Left lobe of liver (tissue), 2 donors: Measurements from ENCODE around the gene CPLANE2. TPM values are rescaled to one million over a fixed set of nuclear protein-coding genes. Genes with fewer than 3 reads are reported as not detected.
"Not testable (repeated sequence)": the region's sequence is repeated elsewhere in the genome, so short reads cannot be mapped to it uniquely, and the experiment has no call there.

Source experiments
- ATAC-seq: fragments of 200-7000 bp; cut with Tn5 transposase; one replicate; pipeline ENCODE4 v1.9.1; 2020; ENCODE audit warnings: mild to moderate bottlenecking, moderate library complexity
- DNase-seq: peaks from one replicate; pipeline ENCODE4 v3.0.0-alpha.2; 2020; ENCODE audit warnings: low spot score
- total RNA-seq: library from RNA; stranded (reverse); gene quantifications from one replicate; pipeline ENCODE4 v1.2.1, GENCODE V29; 2021
- donor health status: DM: no; HTN: no; CAD: no; lungs with moderate emphysema.
- donor health status: DM: no; HTN: yes; CAD: no.

The CPLANE2 gene
- total RNA-seq, 1 donor from 2014 or later, result 4.7 TPM

DNA sequence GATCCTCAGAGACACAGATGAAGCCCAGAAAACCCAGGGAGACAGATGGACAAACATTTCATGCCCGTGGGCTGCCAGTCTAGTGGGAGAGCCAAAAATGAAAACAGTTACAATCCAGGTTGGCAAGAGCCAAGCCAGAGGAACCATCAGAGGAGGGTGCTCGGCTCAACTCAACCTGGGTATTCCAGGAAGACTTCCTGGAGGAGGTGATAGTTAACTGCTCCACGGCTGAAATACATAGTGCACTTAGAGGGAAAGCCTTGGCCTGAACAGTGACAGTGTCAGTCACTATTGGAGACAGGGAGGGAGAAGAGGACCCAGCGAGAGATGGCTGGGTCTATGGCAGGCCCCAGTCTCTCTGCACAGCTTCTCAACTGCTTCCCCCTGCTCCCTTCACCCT is 26.4 kb downstream of the CPLANE2 start:
- no peak for DNase-seq
- no peak for ATAC-seq

DNA sequence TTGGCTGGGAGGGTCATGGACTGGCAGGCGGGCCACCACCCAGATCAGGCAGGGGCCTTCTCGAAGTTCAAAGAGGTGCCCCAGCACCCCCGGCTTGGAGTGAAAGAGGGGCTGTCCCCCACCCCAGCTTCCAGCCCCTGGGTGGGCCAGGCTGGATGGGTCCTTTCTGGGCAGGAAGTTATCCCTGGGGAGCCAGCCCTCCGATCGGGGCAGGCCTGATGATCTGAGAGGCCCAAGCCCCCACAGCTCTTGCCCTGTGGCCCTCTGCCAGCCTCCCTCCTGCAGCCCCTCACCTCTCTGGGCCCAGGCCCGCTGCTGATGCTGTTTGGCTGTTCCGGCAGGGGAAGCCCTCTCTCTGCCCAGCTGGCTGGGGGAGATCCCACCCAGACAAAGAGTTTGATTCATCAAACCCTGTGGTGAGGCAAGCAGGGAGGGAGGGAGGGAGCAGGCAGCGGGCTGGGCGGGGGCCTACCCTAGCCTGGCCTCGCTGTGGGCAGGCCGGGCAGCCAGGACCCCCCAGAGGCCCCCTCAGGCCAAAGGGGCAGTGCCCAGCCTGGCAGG is 27.1 kb downstream of the CPLANE2 start:
- DNase-seq, result no peak

DNA sequence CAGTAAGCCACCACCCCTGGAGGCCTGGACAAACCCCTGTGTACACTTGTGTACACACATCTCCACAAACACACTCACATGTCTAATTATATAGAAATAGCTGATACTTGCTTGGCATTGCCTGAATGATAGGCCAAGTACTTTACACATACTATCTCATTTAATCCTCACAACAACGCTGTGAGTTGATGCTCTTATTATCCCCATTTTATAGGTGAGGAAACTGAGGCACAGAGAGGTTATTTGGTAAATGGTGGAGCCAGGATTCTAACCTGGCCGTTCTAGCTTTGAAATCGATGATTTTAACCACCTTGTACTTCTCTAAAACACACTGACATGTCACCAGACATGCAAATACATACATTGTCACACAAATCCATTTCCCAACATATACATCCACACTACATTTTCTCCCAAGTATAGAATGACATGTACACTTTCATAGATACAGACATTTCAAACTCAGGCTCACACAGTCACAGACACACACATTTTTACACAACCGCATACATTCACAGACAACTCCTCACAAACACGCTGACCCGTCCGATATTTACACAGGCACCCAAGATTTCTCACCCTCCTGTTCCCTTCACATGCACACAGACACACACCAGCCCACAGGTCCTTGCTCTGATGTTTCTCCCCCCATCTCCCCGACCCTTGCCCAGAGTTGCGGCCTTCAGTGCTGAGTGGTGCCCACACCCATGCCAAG is 27.7 kb downstream of the CPLANE2 start:
- DNase-seq (no peak), ATAC-seq (no peak)

More for the DNA sequence above, 27.1 kb downstream of the CPLANE2 start:
- no peak for ATAC-seq

DNA sequence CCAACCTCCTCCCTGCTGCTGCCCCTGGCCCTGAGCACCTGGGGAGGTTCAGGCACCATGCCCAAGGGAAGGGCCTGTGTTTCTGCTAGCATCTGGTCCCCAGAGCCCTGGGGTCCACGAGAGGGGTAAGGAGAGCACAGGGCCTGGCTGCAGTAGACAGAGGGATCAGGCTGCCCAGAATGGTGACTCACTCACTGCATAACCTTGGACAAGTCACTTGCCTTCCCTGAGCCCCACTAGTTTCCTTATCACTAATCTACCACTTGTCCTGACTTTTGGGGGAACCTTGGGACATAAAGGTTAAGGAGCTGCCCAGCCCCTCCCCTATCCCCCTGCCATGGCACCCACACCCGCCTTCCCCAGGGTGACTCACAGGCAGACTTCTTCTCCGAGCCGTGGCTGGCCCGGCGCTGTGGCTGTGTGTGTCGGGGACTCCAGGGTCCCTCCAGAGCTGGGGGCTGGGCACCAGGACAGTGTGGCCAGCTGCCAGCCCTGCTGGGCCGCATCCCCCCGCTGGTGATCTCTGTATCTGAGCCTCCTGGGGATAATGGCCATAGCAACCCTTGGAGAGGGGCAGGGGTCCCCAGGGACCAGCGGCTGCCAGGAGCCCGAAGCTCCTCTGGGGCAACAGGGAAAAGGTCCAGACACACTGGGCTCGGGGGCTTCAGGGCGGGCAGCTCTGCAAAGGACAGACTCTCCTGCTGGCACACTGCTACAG is 28.6 kb downstream of the CPLANE2 start:
- ATAC-seq, result no peak
- no peak for DNase-seq

DNA sequence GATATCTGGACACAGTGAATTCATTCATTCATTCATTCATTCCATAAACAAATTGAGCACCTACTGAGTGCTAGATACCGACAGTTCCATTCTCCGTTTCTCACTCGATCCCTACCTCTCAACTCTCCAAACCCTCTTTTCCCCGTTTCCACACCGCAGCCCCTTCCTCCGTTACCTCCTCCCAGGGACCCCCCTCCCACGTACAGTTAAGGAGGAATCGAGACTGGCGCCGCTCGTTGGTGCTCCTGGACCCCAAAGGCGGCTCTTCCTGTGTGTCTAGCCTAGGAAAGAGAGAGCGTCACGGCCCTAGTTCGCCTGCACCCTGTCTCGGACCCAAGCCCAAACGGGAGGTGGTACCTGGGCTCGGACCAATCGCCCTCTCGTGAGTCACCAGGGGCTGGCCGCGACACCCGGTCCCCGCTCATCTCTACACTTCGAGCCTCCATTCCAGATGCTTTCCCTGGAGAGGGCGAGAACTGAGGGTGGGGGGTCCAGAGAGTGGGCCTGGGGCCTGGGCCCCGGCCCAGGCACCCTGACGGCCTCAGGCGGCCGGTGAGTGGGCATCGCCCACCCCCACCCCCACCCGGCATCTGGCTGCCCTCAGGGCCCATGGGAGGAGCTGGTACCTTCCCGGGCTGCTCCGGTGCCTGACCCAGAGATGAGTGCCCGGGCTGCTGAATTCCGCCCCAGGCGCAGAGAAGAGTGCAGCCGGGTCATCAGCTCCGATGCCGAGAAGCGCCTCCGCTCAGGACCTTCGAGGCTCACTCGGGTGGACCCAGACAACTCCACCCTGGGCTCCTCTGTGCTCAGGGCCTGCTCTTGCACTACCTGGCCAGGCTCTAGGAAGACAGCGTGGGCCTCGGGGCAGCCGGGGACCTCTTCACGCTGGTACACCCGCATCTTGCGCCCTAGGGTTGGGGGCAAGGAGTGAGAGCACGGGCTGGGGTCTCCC is 29.4 kb downstream of the CPLANE2 start:
- DNase-seq (no peak), ATAC-seq (no peak)

DNA sequence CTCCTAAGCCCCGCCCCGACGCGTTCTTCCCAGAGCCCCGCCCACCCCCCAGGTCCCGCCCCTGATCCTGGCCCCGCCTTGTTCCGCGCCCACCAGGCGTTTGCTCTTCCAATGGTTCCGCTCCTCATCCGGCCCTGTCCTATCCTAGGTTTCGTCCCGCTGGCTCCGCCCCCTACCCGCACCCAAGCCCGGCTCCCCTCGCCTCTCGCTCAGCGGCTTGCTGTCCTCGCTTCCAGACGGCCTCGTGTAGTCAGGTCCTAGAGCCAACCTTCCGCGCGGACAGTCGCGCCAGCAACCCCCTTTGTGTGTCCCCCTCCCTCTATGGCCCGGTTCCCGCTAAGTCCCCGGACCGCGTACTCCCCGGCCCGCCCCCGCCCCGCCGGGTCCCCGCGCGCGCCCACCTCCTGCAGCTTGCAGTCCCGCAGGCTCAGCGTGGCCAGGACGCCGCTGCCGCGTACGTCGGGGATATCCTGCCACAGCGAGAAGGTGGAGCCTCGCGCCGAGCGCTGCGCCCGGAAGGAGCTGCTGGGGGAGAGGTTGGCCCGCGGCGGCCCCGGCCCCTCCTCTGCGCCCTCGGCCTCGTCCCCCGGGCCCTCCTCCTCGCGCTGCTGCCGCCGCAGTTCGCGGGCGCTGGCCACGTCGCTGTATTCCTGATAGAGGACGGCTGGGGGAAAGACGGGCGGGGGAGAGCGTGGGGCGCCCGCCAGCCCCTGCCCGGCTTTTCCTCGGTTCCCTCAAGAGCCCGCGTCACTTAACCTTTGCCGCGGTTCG is 30.3 kb downstream of the CPLANE2 start:
- ATAC-seq, result peak; percentile 92

DNA sequence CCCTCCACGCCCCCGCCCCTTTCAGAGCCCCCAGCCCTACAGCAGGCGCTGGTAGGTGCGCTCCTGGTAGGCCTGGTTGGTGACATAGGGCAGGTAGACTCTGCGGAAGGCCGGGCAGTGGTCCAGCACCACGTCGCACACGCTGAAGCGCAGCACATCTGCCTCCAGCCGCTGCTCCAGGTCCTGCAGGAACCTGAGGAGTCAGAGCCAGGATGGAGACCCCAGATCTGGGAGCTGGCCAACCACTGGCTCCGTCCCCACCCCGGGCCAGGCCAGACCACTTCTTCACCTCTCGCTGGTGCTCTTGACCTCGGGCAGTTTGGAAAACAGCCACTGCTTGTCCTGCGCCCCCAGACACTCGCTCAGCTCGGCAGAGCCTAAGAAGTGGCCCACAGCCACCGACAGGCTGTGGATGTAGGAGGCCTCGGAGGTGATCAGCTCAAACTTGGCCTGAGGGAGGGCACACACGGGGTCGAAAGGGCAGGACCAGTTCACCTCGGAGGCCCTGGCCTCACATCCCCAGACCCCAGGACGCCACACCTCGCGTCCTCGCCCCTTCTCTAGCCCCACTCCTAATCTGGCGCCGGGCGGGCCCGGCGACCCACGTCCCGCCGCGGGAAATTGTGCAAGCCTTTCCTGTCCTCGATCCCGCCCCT is 31.0 kb downstream of the CPLANE2 start:
- DNase-seq, result peak; percentile 67

More for the DNA sequence above, 30.3 kb downstream of the CPLANE2 start:
- peak; percentile 96 for DNase-seq

DNA sequence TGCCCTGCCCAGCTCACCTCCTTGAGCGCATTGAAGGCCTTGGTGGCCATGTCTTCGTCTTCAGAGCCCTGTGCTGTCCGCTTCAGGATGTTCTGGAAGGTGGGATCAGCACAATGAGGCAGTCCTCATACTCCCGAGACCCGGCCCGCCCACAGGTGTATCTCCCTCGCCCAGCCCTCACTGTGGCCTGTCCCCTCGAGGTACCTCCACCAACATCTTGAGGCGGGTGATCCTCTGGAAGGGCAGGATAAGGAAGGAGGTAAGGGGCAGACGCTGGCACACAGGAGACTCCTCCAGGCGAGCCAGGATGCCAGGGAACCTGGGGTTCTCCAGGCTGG is 31.7 kb downstream of the CPLANE2 start:
- ATAC-seq (no peak), DNase-seq (no peak)

More for the DNA sequence above, 31.0 kb downstream of the CPLANE2 start:
- ATAC-seq, result no peak

DNA sequence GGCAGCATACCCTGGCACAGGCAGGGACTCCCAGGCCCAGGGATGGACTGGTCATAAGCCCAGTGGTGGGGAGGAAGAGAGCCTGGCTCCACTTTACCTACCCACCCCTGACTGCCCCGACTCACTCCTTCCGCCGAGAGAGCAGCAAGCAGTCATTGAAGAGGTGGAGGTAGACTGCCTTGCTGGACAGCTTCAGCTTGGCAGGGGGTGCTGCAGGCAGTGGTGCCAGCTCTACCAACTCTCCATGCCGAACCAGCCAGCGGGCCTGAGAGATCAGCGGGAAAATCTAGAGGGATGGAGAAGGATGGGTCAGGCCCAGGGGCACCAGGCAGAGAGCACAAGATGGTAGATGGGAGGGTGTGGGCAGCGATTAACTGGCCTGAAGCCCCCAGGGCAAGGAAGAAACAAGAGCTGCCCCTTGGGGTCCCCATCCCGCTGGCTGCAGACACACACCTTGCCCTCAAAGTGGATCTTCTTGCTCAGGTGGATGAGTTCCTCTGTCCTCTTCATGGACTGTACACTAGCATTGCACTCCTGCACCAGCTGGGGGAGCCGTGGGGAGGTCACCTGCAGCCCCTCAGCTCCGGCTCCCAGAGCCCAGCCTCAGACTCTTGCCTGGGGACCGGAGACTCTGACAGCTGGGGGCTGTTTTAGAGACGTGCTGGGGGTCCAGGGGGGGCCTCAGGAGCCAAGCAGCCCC is 32.2 kb downstream of the CPLANE2 start:
- ATAC-seq (no peak), DNase-seq (no peak)

DNA sequence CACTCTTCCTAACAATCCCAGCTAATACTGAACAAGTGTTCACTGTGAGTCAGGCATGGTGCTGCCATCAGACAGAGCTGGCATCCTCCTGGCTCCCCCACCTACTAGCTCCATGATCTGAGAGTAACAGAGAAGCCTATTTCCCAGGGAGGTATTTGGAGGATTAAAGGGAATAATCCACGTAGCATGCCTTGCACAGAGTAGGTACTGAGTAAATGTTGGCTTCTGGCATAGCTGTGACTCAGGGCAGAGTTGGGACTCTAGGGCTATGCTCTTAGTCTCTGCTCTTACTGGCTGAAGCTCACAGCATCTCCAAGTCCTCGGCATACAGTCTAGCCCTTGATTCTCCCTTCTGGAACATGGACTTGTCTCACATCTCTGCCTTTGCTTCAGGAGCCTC is 32.8 kb downstream of the CPLANE2 start:
- no peak for ATAC-seq
- DNase-seq, result no peak

DNA sequence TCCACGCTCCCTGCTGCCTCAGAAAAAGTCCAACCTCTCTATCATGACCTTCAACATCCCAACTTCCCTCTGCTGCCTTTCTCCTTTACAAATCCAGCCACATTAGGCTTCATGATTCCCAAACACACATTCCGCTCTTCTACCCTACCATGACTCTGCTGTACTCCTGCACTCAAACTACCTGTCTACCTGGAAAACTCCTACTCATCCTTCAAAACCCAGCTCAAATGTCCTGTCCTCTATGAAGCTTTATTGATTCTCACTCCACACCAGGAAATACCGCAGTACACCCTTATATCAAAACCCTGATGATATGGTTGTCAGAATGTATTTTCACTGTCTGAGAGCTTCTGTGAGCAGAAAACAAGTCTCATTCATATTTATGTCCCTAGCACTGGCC is 33.4 kb downstream of the CPLANE2 start:
- no peak for DNase-seq
- no peak for ATAC-seq

DNA sequence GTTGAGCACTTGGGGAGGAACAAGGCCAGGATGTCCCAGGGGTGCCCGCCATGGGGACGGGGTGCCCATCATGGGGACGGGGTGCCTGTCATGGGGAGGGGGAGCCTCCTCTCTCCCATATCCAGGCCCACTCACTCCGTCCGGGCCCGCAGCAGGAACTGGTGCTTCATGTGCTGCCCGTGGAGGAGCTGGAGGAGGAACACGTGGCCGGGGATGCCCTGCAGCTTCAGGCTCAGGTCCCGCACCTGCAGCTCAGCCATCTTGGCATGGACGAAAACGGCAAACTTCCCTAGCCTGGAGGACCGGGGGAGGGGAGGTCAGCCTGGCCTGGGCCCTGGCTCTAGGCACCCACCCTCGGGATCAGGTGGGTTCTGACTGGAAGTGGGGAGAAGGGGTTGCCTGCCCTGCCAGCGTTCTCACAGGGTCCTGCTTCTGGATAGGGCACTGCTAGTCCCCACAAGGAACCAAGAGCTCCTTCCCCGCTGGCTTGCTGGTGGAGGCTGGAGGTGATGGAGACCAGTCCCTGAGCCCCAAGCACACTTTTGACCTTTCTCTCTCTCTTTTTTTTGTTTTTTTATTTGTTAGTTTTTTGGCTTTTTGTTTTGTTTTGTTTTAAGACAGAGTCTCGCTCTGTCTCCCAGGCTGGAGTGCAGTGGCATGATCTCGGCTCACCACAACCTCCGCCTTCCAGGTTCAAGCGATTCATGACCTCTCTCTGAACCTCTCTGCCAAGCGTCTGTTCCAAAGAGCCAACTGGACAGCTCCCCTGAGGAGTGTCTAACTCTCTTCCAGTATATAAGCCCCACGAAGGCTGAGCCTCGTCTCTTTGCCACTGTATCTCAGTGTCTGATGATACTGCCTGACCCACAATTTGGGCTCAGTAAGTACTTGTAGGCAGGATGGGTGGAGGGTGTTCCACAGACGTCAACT is 34.4 kb downstream of the CPLANE2 start:
- DNase-seq, result no peak
- ATAC-seq, result no peak

DNA sequence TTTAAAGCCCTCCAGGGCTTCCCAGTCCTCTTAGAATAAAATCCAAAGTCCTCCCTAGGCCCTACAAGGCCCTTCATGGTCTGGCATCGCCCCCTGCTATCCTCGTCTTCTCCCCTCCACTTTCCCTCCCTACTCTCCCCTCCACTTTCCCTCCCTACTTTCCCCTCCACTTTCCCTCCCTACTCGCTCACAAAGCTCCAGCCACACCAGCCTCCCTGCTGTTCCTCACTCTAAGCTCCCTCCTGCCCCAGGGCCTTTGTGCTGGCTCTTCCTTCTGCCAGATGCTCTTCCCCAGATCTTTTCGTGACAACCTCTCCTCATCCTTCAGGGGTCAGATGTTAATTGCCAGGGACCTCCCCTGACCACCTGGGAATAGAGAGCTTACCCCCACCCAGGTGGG is 37.3 kb downstream of the CPLANE2 start:
- DNase-seq (no peak), ATAC-seq (no peak)

DNA sequence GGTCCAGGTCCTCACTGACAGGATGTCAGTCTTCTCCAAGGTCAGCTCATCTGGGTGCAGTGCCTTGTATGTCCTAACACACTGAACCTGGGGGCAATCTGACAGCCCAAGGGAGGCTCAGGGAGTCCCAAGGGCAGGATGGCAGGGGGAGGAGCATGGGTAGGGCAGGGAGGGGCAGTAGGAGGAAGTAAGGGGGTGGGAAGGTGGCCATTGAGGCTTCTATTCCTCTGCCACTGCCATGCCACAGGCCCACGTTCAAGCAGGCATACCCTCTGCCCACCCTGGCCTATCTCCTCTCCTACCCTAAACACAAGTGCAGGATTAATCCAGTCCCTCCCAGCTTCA is 37.9 kb downstream of the CPLANE2 start:
- no peak for DNase-seq
- ATAC-seq, result no peak

DNA sequence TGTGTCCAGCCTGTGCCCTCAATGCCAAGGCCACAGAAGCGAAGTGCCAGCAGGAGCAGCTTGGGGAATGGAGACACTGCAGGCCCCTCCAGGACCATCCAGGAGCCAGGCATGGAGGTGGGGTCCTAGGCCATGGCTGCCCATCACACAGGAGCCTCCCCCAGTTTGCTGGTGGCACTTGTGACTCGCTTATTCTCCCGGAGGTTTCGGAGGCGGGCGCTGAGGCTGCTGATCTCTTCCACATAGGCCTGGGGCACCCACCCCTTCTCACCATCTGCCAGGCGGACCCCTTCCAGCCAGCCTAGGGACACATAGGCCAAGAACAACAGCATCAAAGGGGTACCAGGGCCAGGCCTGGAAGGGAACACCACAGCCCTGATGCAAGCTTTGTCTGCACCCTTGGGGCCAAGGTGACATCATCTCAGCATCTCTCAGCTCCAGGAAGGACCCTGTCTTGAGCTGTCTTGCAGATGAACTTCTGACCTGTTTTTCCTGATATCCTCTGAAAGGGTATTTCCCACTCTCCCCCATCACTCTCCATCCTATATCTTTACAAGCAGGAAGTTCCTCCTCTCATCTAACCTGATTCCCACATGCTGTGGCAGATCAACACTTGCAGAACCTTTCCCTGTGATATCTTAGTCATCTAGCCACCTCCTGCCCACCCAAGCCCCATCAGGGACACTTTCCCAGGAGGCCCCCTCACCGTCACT is 38.4 kb downstream of the CPLANE2 start:
- DNase-seq (no peak), ATAC-seq (no peak)

DNA sequence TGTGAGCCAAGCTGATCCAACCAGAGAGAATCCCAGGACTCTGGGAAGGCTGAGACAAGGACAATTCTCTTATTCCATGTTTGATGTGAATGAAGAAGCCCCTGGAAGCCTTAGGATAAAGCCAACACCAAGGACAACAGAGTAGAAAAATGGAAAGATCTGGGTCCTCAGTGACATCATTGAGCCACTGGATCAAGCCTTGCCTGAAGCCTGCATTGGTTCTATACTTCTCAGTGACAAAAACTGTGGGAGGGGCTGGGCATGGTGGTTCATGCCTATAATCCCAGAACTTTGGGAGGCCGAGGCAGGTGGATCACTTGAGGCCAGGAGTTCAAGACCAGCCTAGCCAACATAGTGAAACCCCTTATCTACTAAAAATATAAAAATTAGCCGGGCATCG is 40.1 kb downstream of the CPLANE2 start:
- ATAC-seq, result no peak

DNA sequence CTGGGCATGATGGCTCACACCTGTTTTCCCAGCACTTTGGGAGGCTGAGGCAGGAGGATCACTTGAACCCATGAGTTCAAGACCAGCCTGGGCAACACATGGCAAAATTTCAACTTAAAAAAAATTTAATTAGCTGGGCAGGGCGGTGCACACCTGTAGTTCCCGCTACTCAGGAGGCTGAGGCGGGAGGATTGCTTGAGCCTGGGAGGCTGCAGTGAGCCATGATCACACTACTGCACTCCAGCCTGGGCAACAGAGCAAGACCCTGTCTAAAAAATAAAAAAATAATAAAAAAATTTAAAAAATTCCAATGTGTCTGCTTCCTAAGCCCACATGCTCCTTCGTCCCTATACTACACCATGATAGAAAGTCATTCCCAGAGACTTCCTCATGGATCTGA is 40.8 kb downstream of the CPLANE2 start:
- not testable (repeated sequence) for ATAC-seq, DNase-seq

More for the DNA sequence above, 40.1 kb downstream of the CPLANE2 start:
- DNase-seq, result no peak

DNA sequence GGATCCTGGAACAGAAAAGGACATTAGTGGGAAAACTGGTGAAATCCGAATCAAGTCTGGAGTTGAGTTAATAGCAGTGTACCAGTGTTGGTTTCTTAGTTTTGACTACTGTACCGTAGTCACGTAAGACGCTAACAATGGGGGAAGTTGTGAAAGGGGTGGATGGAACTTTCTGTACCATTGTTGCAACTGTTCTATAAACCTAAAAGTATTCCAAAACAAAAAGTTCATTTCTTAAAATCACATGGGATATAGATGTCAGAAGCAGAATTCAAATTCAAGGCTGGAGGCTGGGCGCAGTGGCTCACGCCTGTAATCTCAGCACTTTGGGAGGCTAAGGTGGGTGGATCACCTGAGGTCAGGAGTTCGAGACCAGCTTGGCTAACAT is 41.5 kb downstream of the CPLANE2 start:
- no peak for ATAC-seq
- DNase-seq, result no peak
